PFSK-1 (cell line): Measurements from ENCODE around the gene NDUFS6.

Source experiments
- FOXP2 ChIP-seq: optimal IDR thresholded peaks from 2 replicates; pipeline ENCODE3; 2011; ENCODE audit warnings: borderline replicate concordance, control low read depth, inconsistent platforms; ENCODE audit not compliant: insufficient read depth; ENCODE audit errors: extremely low read length, extremely low read depth
- POLR2AphosphoS5 ChIP-seq: IDR thresholded peaks from 2 replicates; pipeline ENCODE4 v1.6.1; 2012; ENCODE audit warnings: low read depth, mild to moderate bottlenecking, control low read depth, low read length, moderate library complexity
- SIN3A ChIP-seq: IDR thresholded peaks from 2 replicates; pipeline ENCODE4 v1.6.1; 2012; ENCODE audit warnings: mild to moderate bottlenecking, low read length, moderate library complexity, borderline replicate concordance; ENCODE audit not compliant: insufficient read depth
- TAF1 ChIP-seq: IDR thresholded peaks from 2 replicates; pipeline ENCODE4 v1.6.1; 2012; ENCODE audit warnings: low read length, control low read depth, borderline replicate concordance; ENCODE audit not compliant: insufficient read depth
- TF ChIP-seq, protein P1 (sequence below), 2 experiments: IDR thresholded peaks; 2 replicates each; pipeline versions ENCODE4 v1.6.1 to v1.8.0; 2011 to 2012; ENCODE audit warnings: low read depth in 2 of 2, low read length in 2 of 2, control low read depth in 1 of 2, inconsistent platforms in 1 of 2, mild to moderate bottlenecking in 1 of 2, moderate library complexity in 1 of 2; ENCODE audit not compliant: insufficient read depth in 1 of 2

NDUFS6 gene

GRCh38 chr5:1858436-1858835 is 57.2 kb downstream of the NDUFS6 start:
- TF ChIP-seq, protein P1, sequence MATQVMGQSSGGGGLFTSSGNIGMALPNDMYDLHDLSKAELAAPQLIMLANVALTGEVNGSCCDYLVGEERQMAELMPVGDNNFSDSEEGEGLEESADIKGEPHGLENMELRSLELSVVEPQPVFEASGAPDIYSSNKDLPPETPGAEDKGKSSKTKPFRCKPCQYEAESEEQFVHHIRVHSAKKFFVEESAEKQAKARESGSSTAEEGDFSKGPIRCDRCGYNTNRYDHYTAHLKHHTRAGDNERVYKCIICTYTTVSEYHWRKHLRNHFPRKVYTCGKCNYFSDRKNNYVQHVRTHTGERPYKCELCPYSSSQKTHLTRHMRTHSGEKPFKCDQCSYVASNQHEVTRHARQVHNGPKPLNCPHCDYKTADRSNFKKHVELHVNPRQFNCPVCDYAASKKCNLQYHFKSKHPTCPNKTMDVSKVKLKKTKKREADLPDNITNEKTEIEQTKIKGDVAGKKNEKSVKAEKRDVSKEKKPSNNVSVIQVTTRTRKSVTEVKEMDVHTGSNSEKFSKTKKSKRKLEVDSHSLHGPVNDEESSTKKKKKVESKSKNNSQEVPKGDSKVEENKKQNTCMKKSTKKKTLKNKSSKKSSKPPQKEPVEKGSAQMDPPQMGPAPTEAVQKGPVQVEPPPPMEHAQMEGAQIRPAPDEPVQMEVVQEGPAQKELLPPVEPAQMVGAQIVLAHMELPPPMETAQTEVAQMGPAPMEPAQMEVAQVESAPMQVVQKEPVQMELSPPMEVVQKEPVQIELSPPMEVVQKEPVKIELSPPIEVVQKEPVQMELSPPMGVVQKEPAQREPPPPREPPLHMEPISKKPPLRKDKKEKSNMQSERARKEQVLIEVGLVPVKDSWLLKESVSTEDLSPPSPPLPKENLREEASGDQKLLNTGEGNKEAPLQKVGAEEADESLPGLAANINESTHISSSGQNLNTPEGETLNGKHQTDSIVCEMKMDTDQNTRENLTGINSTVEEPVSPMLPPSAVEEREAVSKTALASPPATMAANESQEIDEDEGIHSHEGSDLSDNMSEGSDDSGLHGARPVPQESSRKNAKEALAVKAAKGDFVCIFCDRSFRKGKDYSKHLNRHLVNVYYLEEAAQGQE (IDR thresholded peaks at IDR 0.05; ENCODE audit: insufficient read depth in 1 of 2, low read depth in 2 of 2, low read length in 2 of 2): no peak

GRCh38 chr5:1859099-1859498 is 57.9 kb downstream of the NDUFS6 start:
- no peak for TF ChIP-seq TAF1
- no peak for TF ChIP-seq FOXP2
- no peak for TF ChIP-seq POLR2AphosphoS5
- TF ChIP-seq, protein P1 (IDR thresholded peaks at IDR 0.05; ENCODE audit: insufficient read depth in 1 of 2, low read depth in 2 of 2, low read length in 2 of 2): no peak

GRCh38 chr5:1860021-1860610 is 58.9 kb downstream of the NDUFS6 start:
- TF ChIP-seq, protein P1 (IDR thresholded peaks at IDR 0.05; ENCODE audit: insufficient read depth in 1 of 2, low read depth in 2 of 2, low read length in 2 of 2): no peak
- TF ChIP-seq FOXP2 (no peak), SIN3A (no peak), POLR2AphosphoS5 (no peak), TAF1 (no peak)

DNA sequence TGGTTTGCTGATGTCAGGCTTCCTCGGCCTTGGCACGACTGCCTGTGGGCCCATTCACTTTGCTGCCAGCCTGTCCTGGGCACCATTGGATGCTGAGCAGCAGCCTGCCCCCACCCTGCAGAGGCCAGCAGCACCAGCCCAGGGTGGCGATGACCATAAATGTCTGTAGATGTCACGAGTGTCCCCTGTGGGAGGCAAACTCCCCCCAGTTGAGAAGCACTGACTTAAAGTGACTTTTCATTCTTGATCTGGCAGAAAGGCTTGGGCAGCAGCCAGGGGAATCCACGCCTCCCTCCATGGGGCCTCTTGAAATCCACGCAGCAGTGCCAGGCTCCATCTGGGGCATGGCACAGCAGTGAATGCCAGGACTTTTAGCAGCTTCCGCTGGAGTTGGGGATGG is 59.7 kb downstream of the NDUFS6 start:
- TF ChIP-seq, protein P1 (IDR thresholded peaks at IDR 0.05; ENCODE audit: insufficient read depth in 1 of 2, low read depth in 2 of 2, low read length in 2 of 2): no peak
- TF ChIP-seq TAF1: no peak
- no peak for TF ChIP-seq SIN3A
- no peak for TF ChIP-seq POLR2AphosphoS5
- TF ChIP-seq FOXP2: no peak

- TF ChIP-seq TAF1 (no peak), SIN3A (no peak), FOXP2 (no peak), POLR2AphosphoS5 (no peak)
- TF ChIP-seq, protein P1 (IDR thresholded peaks at IDR 0.05; ENCODE audit: insufficient read depth in 1 of 2, low read depth in 2 of 2, low read length in 2 of 2): no peak
Measured at GRCh38 chr5:1864896-1865440, 63.8 kb downstream of the NDUFS6 start.
